ENCODE results near the gene MANEA. TPM values are rescaled to one million over a fixed set of nuclear protein-coding genes. Genes with fewer than 3 reads are reported as not detected.
A peak's percentile ranks its signal among the peaks of the same experiment; 100 is the strongest.

MANEA gene
- total RNA-seq, 1 experiment from 2014 or later, result 19.2 TPM

- Histone ChIP-seq H3K27ac (ENCODE audit: low read depth, low read length, poor library complexity, severe bottlenecking) (no peak overlapping the region), H3K4me3 (ENCODE audit: low read depth, low read length, poor library complexity, severe bottlenecking) (no peak overlapping the region), H3K27me3 (replicated peaks; ENCODE audit: insufficient read depth, low read depth, low read length, poor library complexity) (no peaks in the 10 kb centered on the region), H3K4me1 (ENCODE audit: insufficient read depth, low read length, poor library complexity, severe bottlenecking) (peaks cover 26% of the 10 kb centered on the region), H3K36me3 (ENCODE audit: insufficient read depth, low read length, poor library complexity, severe bottlenecking) (no peaks in the 10 kb centered on the region), H3K9me3 (ENCODE audit: low read depth, low read length, poor library complexity, severe bottlenecking) (no peaks in the 10 kb centered on the region)
- TF ChIP-seq CTCF (conservative IDR thresholded peaks at IDR 0.05; ENCODE audit: low read depth, low read length) (no peak), EZH2 (IDR thresholded peaks at IDR 0.05; ENCODE audit: borderline replicate concordance, low read depth, low read length, poor library complexity, severe bottlenecking) (no peak)
- POLR2A ChIA-PET (ENCODE audit: low non-redundant PET), result no interaction called here
- CTCF ChIA-PET, result no interaction called here
- BruUV-seq (replicated peaks), result no TSS peak
- intact Hi-C loops (cut with micrococcal nuclease; ENCODE audit: unreplicated experiment), result loop anchor here (2.0 kb wide), 1 partner anchor 69 kb away; no protein-coding TSS in a partner anchor
- no peak for DNase-seq (ENCODE audit: low spot score)
These were observed 7.8 kb upstream of the MANEA start for GRCh38 chr6:95569560-95569959.

GRCh38 chr6:95572098-95572497 lies 5.2 kb upstream of the MANEA start:
- H3K27ac ChIP-seq (ENCODE audit: low read depth, low read length, poor library complexity, severe bottlenecking), result no peak overlapping the region
- no peak overlapping the region for H3K4me3 ChIP-seq (ENCODE audit: low read depth, low read length, poor library complexity, severe bottlenecking)
- CTCF ChIA-PET, result no interaction called here
- H3K9me3 ChIP-seq (ENCODE audit: low read depth, low read length, poor library complexity, severe bottlenecking), result no peaks in the 10 kb centered on the region
- no TSS peak for BruUV-seq (replicated peaks)
- TF ChIP-seq CTCF (conservative IDR thresholded peaks at IDR 0.05; ENCODE audit: low read depth, low read length) (no peak), EZH2 (IDR thresholded peaks at IDR 0.05; ENCODE audit: borderline replicate concordance, low read depth, low read length, poor library complexity, severe bottlenecking) (no peak)
- POLR2A ChIA-PET (ENCODE audit: low non-redundant PET), result no interaction called here
- no peaks in the 10 kb centered on the region for H3K27me3 ChIP-seq (replicated peaks; ENCODE audit: insufficient read depth, low read depth, low read length, poor library complexity)
- intact Hi-C loops (cut with micrococcal nuclease; ENCODE audit: unreplicated experiment), result no loop called here
- H3K4me1 ChIP-seq (ENCODE audit: insufficient read depth, low read length, poor library complexity, severe bottlenecking), result peaks cover 41% of the 10 kb centered on the region
- DNase-seq (ENCODE audit: low spot score), result peak; percentile 55
- no peaks in the 10 kb centered on the region for H3K36me3 ChIP-seq (ENCODE audit: insufficient read depth, low read length, poor library complexity, severe bottlenecking)

GRCh38 chr6:95574811-95575210 lies 2.5 kb upstream of the MANEA start:
- no peaks in the 10 kb centered on the region for H3K36me3 ChIP-seq (ENCODE audit: insufficient read depth, low read length, poor library complexity, severe bottlenecking)
- H3K4me3 ChIP-seq (ENCODE audit: low read depth, low read length, poor library complexity, severe bottlenecking), result peak overlapping the region; percentile 74
- ChIA-PET POLR2A (ENCODE audit: low non-redundant PET) (no interaction called here), CTCF (no interaction called here)
- peak; percentile 41 for DNase-seq (ENCODE audit: low spot score)
- no TSS peak for BruUV-seq (replicated peaks)
- no peaks in the 10 kb centered on the region for H3K27me3 ChIP-seq (replicated peaks; ENCODE audit: insufficient read depth, low read depth, low read length, poor library complexity)
- H3K4me1 ChIP-seq (ENCODE audit: insufficient read depth, low read length, poor library complexity, severe bottlenecking), result peaks cover 39% of the 10 kb centered on the region
- intact Hi-C loops (cut with micrococcal nuclease; ENCODE audit: unreplicated experiment), result loop anchor here (5.0 kb wide), 1 partner anchor 63 kb away; no protein-coding TSS in a partner anchor
- no peaks in the 10 kb centered on the region for H3K9me3 ChIP-seq (ENCODE audit: low read depth, low read length, poor library complexity, severe bottlenecking)
- no peak overlapping the region for H3K27ac ChIP-seq (ENCODE audit: low read depth, low read length, poor library complexity, severe bottlenecking)
- no peak for TF ChIP-seq CTCF (conservative IDR thresholded peaks at IDR 0.05; ENCODE audit: low read depth, low read length)
- no peak for TF ChIP-seq EZH2 (IDR thresholded peaks at IDR 0.05; ENCODE audit: borderline replicate concordance, low read depth, low read length, poor library complexity, severe bottlenecking)
